K562 (cell line): ENCODE results near the gene DTYMK. TPM values are rescaled to one million over a fixed set of nuclear protein-coding genes. Genes with fewer than 3 reads are reported as not detected.

Experiments
- CCAR2 ChIP-seq: fragments of 200-400 bp; formaldehyde crosslinking; IDR thresholded peaks from 2 replicates; pipeline ENCODE4 v1.6.1; 2017; ENCODE audit warnings: mild to moderate bottlenecking, low read depth, low read length
- DMBX1 ChIP-seq: fragments of 250-450 bp; sonication (Bioruptor Pico); IDR thresholded peaks from 2 replicates; pipeline ENCODE4 v1.8.0; 2022; ENCODE audit warnings: inconsistent platforms, mild to moderate bottlenecking, moderate library complexity, borderline replicate concordance
- GATAD2A ChIP-seq: fragments of 450-650 bp; IDR thresholded peaks from 2 replicates; pipeline ENCODE4 v1.6.1; 2017
- MTA2 ChIP-seq: fragments of 450-650 bp; IDR thresholded peaks from 2 replicates; pipeline ENCODE4 v1.6.1; 2016; ENCODE audit warnings: low read depth
- NR2F6 ChIP-seq: fragments of 450-650 bp; formaldehyde crosslinking; IDR thresholded peaks from 2 replicates; pipeline ENCODE4 v1.4.0; 2020; ENCODE audit warnings: mild to moderate bottlenecking
- PHF20 ChIP-seq: fragments of 450-650 bp; IDR thresholded peaks from 2 replicates; pipeline ENCODE4 v1.6.1; 2018; ENCODE audit not compliant: partially characterized antibody
- RBFOX2 ChIP-seq: fragments of 200-400 bp; formaldehyde crosslinking; IDR thresholded peaks from 2 replicates; pipeline ENCODE4 v1.6.1; 2017; ENCODE audit warnings: low read depth, mild to moderate bottlenecking, low read length, moderate library complexity
- SAP30 ChIP-seq: fragments of 200-600 bp; sonication (generic); IDR thresholded peaks from 2 replicates; pipeline ENCODE4 v1.6.1; 2012; ENCODE audit warnings: borderline replicate concordance, low read depth, mild to moderate bottlenecking, moderate library complexity, low read length, control low read depth, inconsistent platforms; ENCODE audit not compliant: insufficient read depth, poor library complexity, severe bottlenecking
- SMARCC2 ChIP-seq: fragments of 450-650 bp; IDR thresholded peaks from 2 replicates; pipeline ENCODE4 v1.6.1; 2017; ENCODE audit warnings: antibody characterized with exemption, moderate library complexity, mild to moderate bottlenecking, low read depth
- STAG1 ChIP-seq: sonication (generic); formaldehyde crosslinking; IDR thresholded peaks from 2 replicates; pipeline ENCODE4 v1.5.0; 2020; ENCODE audit warnings: missing genetic modification reagents, borderline replicate concordance
- TAF7 ChIP-seq: fragments of 450-650 bp; IDR thresholded peaks from 2 replicates; pipeline ENCODE4 v1.6.1; 2016; ENCODE audit warnings: missing genetic modification characterization, missing compliant biosample characterization
- TARDBP ChIP-seq: fragments of 450-650 bp; IDR thresholded peaks from 2 replicates; pipeline ENCODE4 v1.6.1; 2016
- TBP ChIP-seq: optimal IDR thresholded peaks from 2 replicates; pipeline ENCODE3; 2011; ENCODE audit warnings: low read depth, low read length, improper control_type of control experiment
- TEAD4 ChIP-seq, 2 experiments: sonication (generic) in 1 of 2; formaldehyde crosslinking in 1 of 2; IDR thresholded peaks; 2 replicates each; pipeline versions ENCODE4 v1.6.1 to v1.8.0; 2012 to 2022; ENCODE audit warnings: borderline replicate concordance in 1 of 2, inconsistent platforms in 1 of 2, low read length in 1 of 2, mild to moderate bottlenecking in 1 of 2, missing genetic modification reagents in 1 of 2
- TGIF2 ChIP-seq: sonication (generic); formaldehyde crosslinking; IDR thresholded peaks from 2 replicates; pipeline ENCODE4 v1.8.1; 2022; ENCODE audit warnings: mild to moderate bottlenecking, missing genetic modification reagents, moderate library complexity
- YY1 ChIP-seq, 3 experiments: IDR thresholded peaks; 2 replicates each; pipeline ENCODE4 v1.6.1; 2011; ENCODE audit warnings: low read length in 2 of 3, mild to moderate bottlenecking in 2 of 3, moderate library complexity in 2 of 3, borderline replicate concordance in 1 of 3, control low read depth in 1 of 3, low read depth in 1 of 3; ENCODE audit not compliant: insufficient read depth in 3 of 3, insufficient replicate concordance in 2 of 3, control insufficient read depth in 1 of 3, insufficient read length in 1 of 3; ENCODE audit errors: extremely low read depth in 1 of 3
- ZBTB17 ChIP-seq: fragments of 450-650 bp; formaldehyde crosslinking; IDR thresholded peaks from 2 replicates; pipeline ENCODE4 v1.4.0; 2020; ENCODE audit warnings: mild to moderate bottlenecking
- ZNF146 ChIP-seq: IDR thresholded peaks from one replicate; pipeline ENCODE4 v1.6.1; 2018; ENCODE audit warnings: missing compliant biosample characterization; ENCODE audit not compliant: unreplicated experiment
- polyA plus RNA-seq, 8 experiments: library from polyadenylated mRNA; depleted of rRNA in 4 of 8; stranded (reverse) in 5 of 8; unstranded in 3 of 8; fragments of >200 nt; fragmentation: Nextera tagmentation in 2 of 8; fragmentation: Illumina TruSeq in 1 of 8; extraction: Ambion mirVana in 2 of 8; extraction: Trizol in 1 of 8; gene quantifications; 2 replicates each; pipeline versions ENCODE4 v1.2.1 to v1.2.3, GENCODE V29; 2011 to 2014; ENCODE audit warnings: inconsistent platforms in 1 of 8, missing spikeins in 1 of 8
- total RNA-seq, 7 experiments: library from RNA; depleted of rRNA in 6 of 7; stranded (reverse); fragments of >200 nt in 6 of 7; fragmentation: Illumina TruSeq in 2 of 7; extraction: Trizol in 2 of 7; gene quantifications; 2 replicates each; pipeline versions ENCODE4 v1.2.1 to v1.2.3, GENCODE V29; 2011 to 2021; ENCODE audit warnings: low replicate concordance in 1 of 7
- TF ChIP-seq, protein P1 (sequence below): fragments of 250-450 bp; sonication (Bioruptor Pico); IDR thresholded peaks from 2 replicates; pipeline ENCODE4 v1.4.0; 2020; ENCODE audit warnings: mild to moderate bottlenecking, moderate library complexity
- TF ChIP-seq, protein P2 (sequence below): sonication (generic); formaldehyde crosslinking; IDR thresholded peaks from 2 replicates; pipeline ENCODE4 v1.8.0; 2022; ENCODE audit warnings: missing genetic modification reagents, mild to moderate bottlenecking, borderline replicate concordance
- TF ChIP-seq, protein P3 (sequence below), 2 experiments: fragments of 450-650 bp in 1 of 2; sonication (generic) in 1 of 2; formaldehyde crosslinking in 1 of 2; IDR thresholded peaks in 1 of 2; conservative IDR thresholded peaks in 1 of 2; 2 replicates each; pipeline versions ENCODE4 v1.6.1 to v1.8.1; 2016 to 2023; ENCODE audit warnings: mild to moderate bottlenecking in 2 of 2, moderate library complexity in 2 of 2, inconsistent platforms in 1 of 2, missing genetic modification reagents in 1 of 2

DTYMK gene
- total and polyA plus RNA-seq, 9 of the 15 experiments (the other 6 are each of a cell fraction or from before 2014, with no cell fraction given) = 8.2 to 85.0 (median 47.9) TPM

DNA sequence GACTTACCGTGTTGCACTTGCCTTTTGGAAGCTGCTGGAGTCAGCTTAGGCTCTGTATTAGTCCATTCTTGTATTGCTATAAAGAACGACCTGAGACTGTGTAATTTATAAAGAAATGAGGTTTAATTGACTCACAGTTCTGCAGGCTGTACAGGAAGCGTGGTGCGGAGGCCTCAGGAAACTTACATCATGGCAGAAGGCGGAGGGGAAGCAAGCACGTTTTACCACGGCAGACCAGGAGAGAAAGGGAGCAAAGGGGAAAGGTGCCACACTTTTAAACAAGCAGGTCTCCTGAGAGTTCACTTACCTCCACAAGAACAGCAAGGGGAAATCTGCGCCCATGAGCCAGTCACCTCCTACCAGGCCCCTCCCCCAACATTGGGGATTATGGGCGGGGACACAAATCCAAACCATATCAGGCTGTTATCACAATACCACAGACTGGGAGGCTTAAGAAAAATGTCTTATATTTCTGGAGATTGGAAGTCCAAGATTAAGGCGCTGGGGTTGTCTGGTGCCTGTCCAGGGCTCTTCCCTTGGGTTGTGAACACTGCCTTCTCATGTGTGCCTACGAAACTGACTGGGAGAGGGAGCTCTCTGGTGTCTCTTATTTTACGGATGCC is 44.2 kb upstream of the DTYMK start (continued):
- TF ChIP-seq, protein P1, sequence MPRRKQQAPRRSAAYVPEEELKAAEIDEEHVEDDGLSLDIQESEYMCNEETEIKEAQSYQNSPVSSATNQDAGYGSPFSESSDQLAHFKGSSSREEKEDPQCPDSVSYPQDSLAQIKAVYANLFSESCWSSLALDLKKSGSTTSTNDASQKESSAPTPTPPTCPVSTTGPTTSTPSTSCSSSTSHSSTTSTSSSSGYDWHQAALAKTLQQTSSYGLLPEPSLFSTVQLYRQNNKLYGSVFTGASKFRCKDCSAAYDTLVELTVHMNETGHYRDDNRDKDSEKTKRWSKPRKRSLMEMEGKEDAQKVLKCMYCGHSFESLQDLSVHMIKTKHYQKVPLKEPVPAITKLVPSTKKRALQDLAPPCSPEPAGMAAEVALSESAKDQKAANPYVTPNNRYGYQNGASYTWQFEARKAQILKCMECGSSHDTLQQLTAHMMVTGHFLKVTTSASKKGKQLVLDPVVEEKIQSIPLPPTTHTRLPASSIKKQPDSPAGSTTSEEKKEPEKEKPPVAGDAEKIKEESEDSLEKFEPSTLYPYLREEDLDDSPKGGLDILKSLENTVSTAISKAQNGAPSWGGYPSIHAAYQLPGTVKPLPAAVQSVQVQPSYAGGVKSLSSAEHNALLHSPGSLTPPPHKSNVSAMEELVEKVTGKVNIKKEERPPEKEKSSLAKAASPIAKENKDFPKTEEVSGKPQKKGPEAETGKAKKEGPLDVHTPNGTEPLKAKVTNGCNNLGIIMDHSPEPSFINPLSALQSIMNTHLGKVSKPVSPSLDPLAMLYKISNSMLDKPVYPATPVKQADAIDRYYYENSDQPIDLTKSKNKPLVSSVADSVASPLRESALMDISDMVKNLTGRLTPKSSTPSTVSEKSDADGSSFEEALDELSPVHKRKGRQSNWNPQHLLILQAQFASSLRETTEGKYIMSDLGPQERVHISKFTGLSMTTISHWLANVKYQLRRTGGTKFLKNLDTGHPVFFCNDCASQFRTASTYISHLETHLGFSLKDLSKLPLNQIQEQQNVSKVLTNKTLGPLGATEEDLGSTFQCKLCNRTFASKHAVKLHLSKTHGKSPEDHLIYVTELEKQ (CRISPR knock-in tag) = no peak
- no peak for TF ChIP-seq CCAR2
- TF ChIP-seq YY1 (IDR thresholded peaks at IDR 0.05; ENCODE audit: borderline replicate concordance in 1 of 3, control insufficient read depth in 1 of 3, extremely low read depth in 1 of 3, insufficient read depth in 3 of 3, insufficient read length in 1 of 3, insufficient replicate concordance in 2 of 3, low read depth in 1 of 3, low read length in 2 of 3) = no peak
- TF ChIP-seq TAF7 (tag) = no peak
- no peak for TF ChIP-seq NR2F6 (CRISPR knock-in tag)
- TF ChIP-seq SMARCC2 = no peak
- TF ChIP-seq DMBX1 (CRISPR knock-in tag) = no peak
- TF ChIP-seq STAG1 (CRISPR knock-in tag) = no peak
- TF ChIP-seq TARDBP = no peak
- TF ChIP-seq MTA2 = peak; percentile 7; the same call in 1 of the 2 replicates
- peak; percentile 62 for TF ChIP-seq TEAD4 (IDR thresholded peaks at IDR 0.05; ENCODE audit: low read length)
- no peak for TF ChIP-seq TEAD4 (CRISPR knock-in tag; IDR thresholded peaks at IDR 0.05; ENCODE audit: borderline replicate concordance)
- no peak for TF ChIP-seq PHF20
- no peak for TF ChIP-seq SAP30
- TF ChIP-seq ZNF146 (CRISPR knock-in tag) = no peak
- no peak for TF ChIP-seq TBP
- no peak for TF ChIP-seq ZBTB17
- no peak for TF ChIP-seq GATAD2A
- TF ChIP-seq TGIF2 (CRISPR knock-in tag) = no peak
- TF ChIP-seq, protein P2, sequence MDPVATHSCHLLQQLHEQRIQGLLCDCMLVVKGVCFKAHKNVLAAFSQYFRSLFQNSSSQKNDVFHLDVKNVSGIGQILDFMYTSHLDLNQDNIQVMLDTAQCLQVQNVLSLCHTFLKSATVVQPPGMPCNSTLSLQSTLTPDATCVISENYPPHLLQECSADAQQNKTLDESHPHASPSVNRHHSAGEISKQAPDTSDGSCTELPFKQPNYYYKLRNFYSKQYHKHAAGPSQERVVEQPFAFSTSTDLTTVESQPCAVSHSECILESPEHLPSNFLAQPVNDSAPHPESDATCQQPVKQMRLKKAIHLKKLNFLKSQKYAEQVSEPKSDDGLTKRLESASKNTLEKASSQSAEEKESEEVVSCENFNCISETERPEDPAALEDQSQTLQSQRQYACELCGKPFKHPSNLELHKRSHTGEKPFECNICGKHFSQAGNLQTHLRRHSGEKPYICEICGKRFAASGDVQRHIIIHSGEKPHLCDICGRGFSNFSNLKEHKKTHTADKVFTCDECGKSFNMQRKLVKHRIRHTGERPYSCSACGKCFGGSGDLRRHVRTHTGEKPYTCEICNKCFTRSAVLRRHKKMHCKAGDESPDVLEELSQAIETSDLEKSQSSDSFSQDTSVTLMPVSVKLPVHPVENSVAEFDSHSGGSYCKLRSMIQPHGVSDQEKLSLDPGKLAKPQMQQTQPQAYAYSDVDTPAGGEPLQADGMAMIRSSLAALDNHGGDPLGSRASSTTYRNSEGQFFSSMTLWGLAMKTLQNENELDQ (CRISPR knock-in tag) = no peak
- no peak for TF ChIP-seq RBFOX2
- TF ChIP-seq, protein P3, sequence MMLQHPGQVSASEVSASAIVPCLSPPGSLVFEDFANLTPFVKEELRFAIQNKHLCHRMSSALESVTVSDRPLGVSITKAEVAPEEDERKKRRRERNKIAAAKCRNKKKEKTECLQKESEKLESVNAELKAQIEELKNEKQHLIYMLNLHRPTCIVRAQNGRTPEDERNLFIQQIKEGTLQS (IDR thresholded peaks at IDR 0.05) = no peak
- TF ChIP-seq, protein P3 (CRISPR knock-in tag; conservative IDR thresholded peaks at IDR 0.05) = no peak
